Memory B cell (primary cell): ENCODE measurements around the gene FBXO38.

Experiments
- ATAC-seq: fragments of 150-1000 bp; cut with Tn5 transposase; 2 replicates; pipeline ENCODE4 v1.10.0; 2021; ENCODE audit warnings: low read depth, mild to moderate bottlenecking, moderate library complexity
- DNase-seq, 2 donors: peaks; one replicate each; pipeline ENCODE4 v3.0.0; 2022; ENCODE audit warnings: low spot score in 2 of 2
- H3K27ac Mint-ChIP-seq: one replicate; pipeline ENCODE4 v1.8.0; 2022; ENCODE audit warnings: mild to moderate bottlenecking, moderate library complexity, mixed read lengths
- H3K27me3 Mint-ChIP-seq: one replicate; pipeline ENCODE4 v1.8.0; 2022; ENCODE audit warnings: mixed read lengths
- H3K36me3 Mint-ChIP-seq: one replicate; pipeline ENCODE4 v1.8.0; 2022; ENCODE audit warnings: mild to moderate bottlenecking, mixed read lengths
- H3K4me1 Mint-ChIP-seq: one replicate; pipeline ENCODE4 v1.8.0; 2022; ENCODE audit warnings: mixed read lengths
- H3K4me3 Mint-ChIP-seq: one replicate; pipeline ENCODE4 v1.8.0; 2022; ENCODE audit warnings: mild to moderate bottlenecking, moderate library complexity, mixed read lengths
- H3K9me3 Mint-ChIP-seq: one replicate; pipeline ENCODE4 v1.8.0; 2022; ENCODE audit warnings: mixed read lengths

FBXO38 gene

GRCh38 chr5:148484651-148485050 is 100.9 kb downstream of the FBXO38 start:
- ATAC-seq, result no peak

GRCh38 chr5:148486456-148486855 is 102.7 kb downstream of the FBXO38 start:
- Mint-ChIP-seq H3K4me1 (peaks cover 6% of the 10 kb centered on the region), H3K36me3 (no peaks in the 10 kb centered on the region), H3K27me3 (peaks cover 23% of the 10 kb centered on the region), H3K9me3 (no peaks in the 10 kb centered on the region), H3K27ac (no peak overlapping the region), H3K4me3 (no peak overlapping the region)
- no peak for DNase-seq
- no peak for ATAC-seq

More at GRCh38 chr5:148484651-148485050, 100.9 kb downstream of the FBXO38 start:
- Mint-ChIP-seq H3K27me3 (peaks cover 21% of the 10 kb centered on the region), H3K4me3 (no peak overlapping the region), H3K9me3 (no peaks in the 10 kb centered on the region), H3K36me3 (no peaks in the 10 kb centered on the region), H3K27ac (no peak overlapping the region), H3K4me1 (peaks cover 6% of the 10 kb centered on the region)
- no peak for DNase-seq

- Mint-ChIP-seq H3K4me3 (no peak overlapping the region), H3K4me1 (no peaks in the 10 kb centered on the region), H3K9me3 (no peaks in the 10 kb centered on the region), H3K27me3 (peaks cover 16% of the 10 kb centered on the region), H3K36me3 (no peaks in the 10 kb centered on the region), H3K27ac (no peak overlapping the region)
- DNase-seq, result no peak
- ATAC-seq, result no peak
These were observed 105.0 kb downstream of the FBXO38 start for GRCh38 chr5:148488757-148489156.

- Mint-ChIP-seq H3K4me3 (no peak overlapping the region), H3K4me1 (no peaks in the 10 kb centered on the region), H3K36me3 (no peaks in the 10 kb centered on the region), H3K9me3 (no peaks in the 10 kb centered on the region), H3K27ac (no peak overlapping the region), H3K27me3 (peaks cover 12% of the 10 kb centered on the region)
- DNase-seq, result no peak
- no peak for ATAC-seq
These were observed 107.4 kb downstream of the FBXO38 start for GRCh38 chr5:148491015-148491792.

- Mint-ChIP-seq H3K27me3 (peaks cover 12% of the 10 kb centered on the region), H3K4me3 (no peak overlapping the region), H3K4me1 (no peaks in the 10 kb centered on the region), H3K36me3 (no peaks in the 10 kb centered on the region), H3K9me3 (no peaks in the 10 kb centered on the region), H3K27ac (no peak overlapping the region)
- DNase-seq (no peak), ATAC-seq (no peak)
These were observed 108.0 kb downstream of the FBXO38 start for GRCh38 chr5:148491793-148492184.

- no peaks in the 10 kb centered on the region for H3K4me1 Mint-ChIP-seq
- peaks cover 9% of the 10 kb centered on the region for H3K27me3 Mint-ChIP-seq
- H3K9me3 Mint-ChIP-seq, result no peaks in the 10 kb centered on the region
These were observed 108.6 kb downstream of the FBXO38 start for GRCh38 chr5:148492351-148492750.

More at GRCh38 chr5:148492351-148492750, 108.6 kb downstream of the FBXO38 start:
- Mint-ChIP-seq H3K4me3 (no peak overlapping the region), H3K27ac (no peak overlapping the region), H3K36me3 (no peaks in the 10 kb centered on the region)
- DNase-seq (no peak), ATAC-seq (no peak)
